GM13977 (cell line): ENCODE measurements around the gene NOP10.

Source experiments
- DNase-seq: peaks from one replicate; pipeline ENCODE4 v3.0.0; 2012; ENCODE audit warnings: low spot score
- CTCF ChIP-seq: IDR thresholded peaks from 2 replicates; pipeline ENCODE4 v1.5.1; 2012; ENCODE audit warnings: mild to moderate bottlenecking, control low read depth; ENCODE audit not compliant: insufficient read depth; ENCODE audit errors: extremely low read depth, missing control alignments
- in situ Hi-C: fragments of 300-500 bp; cut with MboI; formaldehyde crosslinking; loops from one replicate; pipeline ENCODE4 v1.12.0; 2022; ENCODE audit warnings: low sequenced_read_pairs, low pct_unique_long_range_greater_than_20kb, mixed read lengths, inconsistent platforms; ENCODE audit not compliant: unreplicated experiment

NOP10 gene

GRCh38 chr15:34365091-34365825 lies 22.3 kb upstream of the NOP10 start:
- peak; percentile 63 for DNase-seq
- no peak for TF ChIP-seq CTCF
- in situ Hi-C loops = loop anchor here (25.0 kb wide), 1 partner anchor 222 kb away; the partner anchor contains the start of gene GOLGA8B

- in situ Hi-C loops = loop anchor here (25.0 kb wide), 1 partner anchor 223 kb away; the partner anchor contains the start of gene GOLGA8B
- DNase-seq = no peak
- TF ChIP-seq CTCF = no peak
Measured at GRCh38 chr15:34364041-34364440, 21.1 kb upstream of the NOP10 start.

GRCh38 chr15:34362047-34362773 lies 19.3 kb upstream of the NOP10 start:
- DNase-seq = no peak
- in situ Hi-C loops = loop anchor here (25.0 kb wide), 1 partner anchor 225 kb away; the partner anchor contains the start of gene GOLGA8B
- no peak for TF ChIP-seq CTCF

- in situ Hi-C loops = loop anchor here (25.0 kb wide), 1 partner anchor 226 kb away; the partner anchor contains the start of gene GOLGA8B
Measured at GRCh38 chr15:34361278-34361677, 18.3 kb upstream of the NOP10 start.

GRCh38 chr15:34360298-34360697 lies 17.4 kb upstream of the NOP10 start:
- no peak for DNase-seq
- in situ Hi-C loops = loop anchor here (25.0 kb wide), 1 partner anchor 227 kb away; the partner anchor contains the start of gene GOLGA8B
- no peak for TF ChIP-seq CTCF

More at GRCh38 chr15:34361278-34361677, 18.3 kb upstream of the NOP10 start:
- no peak for TF ChIP-seq CTCF
- no peak for DNase-seq

GRCh38 chr15:34359416-34359815 lies 16.5 kb upstream of the NOP10 start:
- TF ChIP-seq CTCF = no peak
- no peak for DNase-seq
- in situ Hi-C loops = loop anchor here (25.0 kb wide), 1 partner anchor 228 kb away; the partner anchor contains the start of gene GOLGA8B
